ENCODE data around the gene PCDH7.
A peak's percentile ranks its signal among the peaks of the same experiment; 100 is the strongest.

The PCDH7 gene

GRCh38 chr4:30721185-30722091, 1.3 kb downstream of the PCDH7 start:
- H3K4me3 ChIP-seq (ENCODE audit: low read length), result peak overlapping the region; percentile 69
- H3K4me1 ChIP-seq (ENCODE audit: insufficient read depth, low read length), result peaks cover 12% of the 10 kb centered on the region
- peak overlapping the region; percentile 98 for H2AFZ ChIP-seq (ENCODE audit: low read depth, low read length)
- no peaks in the 10 kb centered on the region for H3K27me3 ChIP-seq (ENCODE audit: insufficient read depth, low read length)
- peaks cover 11% of the 10 kb centered on the region for H3K9me3 ChIP-seq (ENCODE audit: low read length)
- no peaks in the 10 kb centered on the region for H3K36me3 ChIP-seq (ENCODE audit: insufficient read depth, low read length)

DNA sequence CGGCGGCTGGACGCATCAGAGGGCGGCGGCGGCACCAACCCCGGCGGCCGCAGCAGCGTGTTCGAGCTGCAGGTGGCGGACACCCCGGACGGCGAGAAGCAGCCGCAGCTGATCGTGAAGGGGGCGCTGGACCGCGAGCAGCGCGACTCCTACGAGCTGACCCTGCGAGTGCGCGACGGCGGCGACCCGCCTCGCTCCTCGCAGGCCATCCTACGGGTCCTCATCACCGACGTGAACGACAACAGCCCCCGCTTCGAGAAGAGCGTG, 1.9 kb downstream of the PCDH7 start:
- H3K9me3 ChIP-seq (ENCODE audit: low read length), result peaks cover 11% of the 10 kb centered on the region
- peaks cover 13% of the 10 kb centered on the region for H3K4me1 ChIP-seq (ENCODE audit: insufficient read depth, low read length)
- H3K4me3 ChIP-seq (ENCODE audit: low read length), result peak overlapping the region; percentile 69
- H3K36me3 ChIP-seq (ENCODE audit: insufficient read depth, low read length), result no peaks in the 10 kb centered on the region
- no peaks in the 10 kb centered on the region for H3K27me3 ChIP-seq (ENCODE audit: insufficient read depth, low read length)
- no peak overlapping the region for H2AFZ ChIP-seq (ENCODE audit: low read depth, low read length)

- no peaks in the 10 kb centered on the region for H3K27me3 ChIP-seq (ENCODE audit: insufficient read depth, low read length)
- H2AFZ ChIP-seq (ENCODE audit: low read depth, low read length), result no peak overlapping the region
- peaks cover 11% of the 10 kb centered on the region for H3K9me3 ChIP-seq (ENCODE audit: low read length)
- H3K4me1 ChIP-seq (ENCODE audit: insufficient read depth, low read length), result peaks cover 13% of the 10 kb centered on the region
- no peaks in the 10 kb centered on the region for H3K36me3 ChIP-seq (ENCODE audit: insufficient read depth, low read length)
- H3K4me3 ChIP-seq (ENCODE audit: low read length), result peak overlapping the region; percentile 69
Observed at GRCh38 chr4:30722359-30723200, 2.4 kb downstream of the PCDH7 start.

DNA sequence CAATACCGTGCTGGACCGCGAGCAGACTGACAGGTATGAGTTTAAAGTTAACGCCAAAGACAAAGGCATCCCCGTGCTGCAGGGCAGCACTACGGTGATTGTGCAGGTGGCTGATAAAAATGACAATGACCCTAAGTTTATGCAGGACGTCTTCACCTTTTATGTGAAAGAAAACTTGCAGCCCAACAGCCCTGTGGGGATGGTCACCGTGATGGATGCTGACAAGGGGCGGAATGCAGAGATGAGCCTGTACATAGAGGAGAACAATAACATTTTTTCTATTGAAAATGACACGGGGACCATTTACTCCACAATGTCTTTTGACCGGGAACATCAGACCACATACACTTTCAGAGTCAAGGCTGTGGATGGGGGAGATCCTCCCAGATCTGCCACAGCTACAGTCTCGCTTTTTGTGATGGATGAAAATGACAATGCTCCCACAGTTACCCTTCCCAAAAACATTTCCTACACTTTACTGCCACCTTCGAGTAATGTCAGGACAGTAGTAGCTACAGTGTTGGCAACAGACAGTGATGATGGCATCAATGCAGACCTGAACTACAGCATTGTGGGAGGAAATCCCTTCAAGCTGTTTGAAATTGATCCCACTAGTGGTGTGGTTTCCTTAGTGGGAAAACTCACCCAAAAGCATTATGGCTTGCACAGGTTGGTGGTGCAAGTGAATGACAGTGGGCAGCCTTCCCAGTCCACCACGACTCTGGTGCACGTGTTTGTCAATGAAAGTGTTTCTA, 3.2 kb downstream of the PCDH7 start:
- H3K4me1 ChIP-seq (ENCODE audit: insufficient read depth, low read length), result peaks cover 13% of the 10 kb centered on the region
- H3K36me3 ChIP-seq (ENCODE audit: insufficient read depth, low read length), result no peaks in the 10 kb centered on the region
- peak overlapping the region; percentile 43 for H3K4me3 ChIP-seq (ENCODE audit: low read length)
- peaks cover 11% of the 10 kb centered on the region for H3K9me3 ChIP-seq (ENCODE audit: low read length)
- no peaks in the 10 kb centered on the region for H3K27me3 ChIP-seq (ENCODE audit: insufficient read depth, low read length)
- no peak overlapping the region for H2AFZ ChIP-seq (ENCODE audit: low read depth, low read length)

GRCh38 chr4:30724247-30724646, 4.1 kb downstream of the PCDH7 start:
- H3K4me1 ChIP-seq (ENCODE audit: insufficient read depth, low read length), result peaks cover 13% of the 10 kb centered on the region
- H3K9me3 ChIP-seq (ENCODE audit: low read length), result peaks cover 11% of the 10 kb centered on the region
- peak overlapping the region; percentile 43 for H3K4me3 ChIP-seq (ENCODE audit: low read length)
- no peak overlapping the region for H2AFZ ChIP-seq (ENCODE audit: low read depth, low read length)
- no peaks in the 10 kb centered on the region for H3K36me3 ChIP-seq (ENCODE audit: insufficient read depth, low read length)
- no peaks in the 10 kb centered on the region for H3K27me3 ChIP-seq (ENCODE audit: insufficient read depth, low read length)

DNA sequence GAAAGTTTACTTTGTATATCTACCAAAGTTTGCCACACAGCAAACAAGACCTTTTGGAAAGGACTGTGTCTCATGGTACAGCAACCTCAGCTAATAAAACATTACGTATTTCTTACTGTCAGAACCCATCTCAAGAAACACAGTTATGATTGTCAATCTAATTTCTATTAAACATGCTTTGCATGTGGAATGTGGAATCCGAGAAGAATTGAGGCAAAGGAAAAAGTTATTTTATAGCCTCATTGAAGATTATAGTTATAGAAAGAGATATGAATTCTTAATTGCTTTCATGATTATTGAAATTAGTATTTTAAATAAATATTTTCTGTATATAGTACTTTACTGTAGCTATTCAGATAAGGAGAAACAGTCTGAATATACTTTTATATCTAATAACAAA, 5.4 kb downstream of the PCDH7 start:
- H3K4me3 ChIP-seq (ENCODE audit: low read length), result peak overlapping the region; percentile 43
- no peaks in the 10 kb centered on the region for H3K36me3 ChIP-seq (ENCODE audit: insufficient read depth, low read length)
- H3K4me1 ChIP-seq (ENCODE audit: insufficient read depth, low read length), result peaks cover 13% of the 10 kb centered on the region
- H2AFZ ChIP-seq (ENCODE audit: low read depth, low read length), result no peak overlapping the region
- peaks cover 11% of the 10 kb centered on the region for H3K9me3 ChIP-seq (ENCODE audit: low read length)
- no peaks in the 10 kb centered on the region for H3K27me3 ChIP-seq (ENCODE audit: insufficient read depth, low read length)

GRCh38 chr4:30726090-30726675, 6.0 kb downstream of the PCDH7 start:
- Histone ChIP-seq H3K4me3 (ENCODE audit: low read length) (peak overlapping the region; percentile 43), H3K4me1 (ENCODE audit: insufficient read depth, low read length) (peaks cover 13% of the 10 kb centered on the region), H3K27me3 (ENCODE audit: insufficient read depth, low read length) (no peaks in the 10 kb centered on the region), H3K9me3 (ENCODE audit: low read length) (peaks cover 11% of the 10 kb centered on the region), H3K36me3 (ENCODE audit: insufficient read depth, low read length) (no peaks in the 10 kb centered on the region), H2AFZ (ENCODE audit: low read depth, low read length) (no peak overlapping the region)

- H3K36me3 ChIP-seq (ENCODE audit: insufficient read depth, low read length), result no peaks in the 10 kb centered on the region
- no peaks in the 10 kb centered on the region for H3K27me3 ChIP-seq (ENCODE audit: insufficient read depth, low read length)
- peaks cover 13% of the 10 kb centered on the region for H3K4me1 ChIP-seq (ENCODE audit: insufficient read depth, low read length)
- peaks cover 9% of the 10 kb centered on the region for H3K9me3 ChIP-seq (ENCODE audit: low read length)
- no peak overlapping the region for H2AFZ ChIP-seq (ENCODE audit: low read depth, low read length)
- H3K4me3 ChIP-seq (ENCODE audit: low read length), result no peak overlapping the region
Observed at GRCh38 chr4:30727409-30727808, 7.2 kb downstream of the PCDH7 start.

- no peak overlapping the region for H3K4me3 ChIP-seq (ENCODE audit: low read length)
- H2AFZ ChIP-seq (ENCODE audit: low read depth, low read length), result no peak overlapping the region
- H3K36me3 ChIP-seq (ENCODE audit: insufficient read depth, low read length), result no peaks in the 10 kb centered on the region
- peaks cover 13% of the 10 kb centered on the region for H3K4me1 ChIP-seq (ENCODE audit: insufficient read depth, low read length)
- no peaks in the 10 kb centered on the region for H3K27me3 ChIP-seq (ENCODE audit: insufficient read depth, low read length)
- H3K9me3 ChIP-seq (ENCODE audit: low read length), result no peaks in the 10 kb centered on the region
Observed at GRCh38 chr4:30728311-30728710, 8.1 kb downstream of the PCDH7 start.

- H2AFZ ChIP-seq (ENCODE audit: low read depth, low read length), result no peak overlapping the region
- H3K4me1 ChIP-seq (ENCODE audit: insufficient read depth, low read length), result no peaks in the 10 kb centered on the region
- no peak overlapping the region for H3K4me3 ChIP-seq (ENCODE audit: low read length)
- no peaks in the 10 kb centered on the region for H3K36me3 ChIP-seq (ENCODE audit: insufficient read depth, low read length)
- H3K9me3 ChIP-seq (ENCODE audit: low read length), result no peaks in the 10 kb centered on the region
- H3K27me3 ChIP-seq (ENCODE audit: insufficient read depth, low read length), result no peaks in the 10 kb centered on the region
Observed at GRCh38 chr4:30743897-30744296, 23.7 kb downstream of the PCDH7 start.

DNA sequence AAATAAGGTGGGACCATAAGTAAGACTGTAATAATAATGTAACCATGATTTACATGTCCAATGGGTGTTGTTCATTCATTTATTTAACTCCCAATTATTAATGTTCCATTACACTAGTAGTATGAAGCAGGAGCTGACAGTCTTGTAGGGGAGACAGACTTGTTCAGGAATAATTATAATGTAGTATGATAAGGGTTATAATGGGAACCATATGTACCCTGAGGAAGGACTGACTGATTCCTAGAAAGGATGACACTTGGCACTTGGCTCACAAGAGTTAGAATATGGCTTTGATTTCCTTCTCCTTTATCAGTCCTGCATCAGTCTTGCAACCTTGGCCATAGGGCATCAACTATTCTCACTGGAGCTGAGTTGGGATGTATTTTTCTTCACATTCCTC, 24.2 kb downstream of the PCDH7 start:
- no peaks in the 10 kb centered on the region for H3K27me3 ChIP-seq (ENCODE audit: insufficient read depth, low read length)

GRCh38 chr4:30744957-30745640, 24.9 kb downstream of the PCDH7 start:
- no peak overlapping the region for H3K4me3 ChIP-seq (ENCODE audit: low read length)
- no peaks in the 10 kb centered on the region for H3K36me3 ChIP-seq (ENCODE audit: insufficient read depth, low read length)
- no peak overlapping the region for H2AFZ ChIP-seq (ENCODE audit: low read depth, low read length)
- H3K27me3 ChIP-seq (ENCODE audit: insufficient read depth, low read length), result no peaks in the 10 kb centered on the region
- H3K4me1 ChIP-seq (ENCODE audit: insufficient read depth, low read length), result no peaks in the 10 kb centered on the region
- H3K9me3 ChIP-seq (ENCODE audit: low read length), result no peaks in the 10 kb centered on the region

More for the DNA sequence above, 24.2 kb downstream of the PCDH7 start:
- no peaks in the 10 kb centered on the region for H3K9me3 ChIP-seq (ENCODE audit: low read length)
- H3K4me1 ChIP-seq (ENCODE audit: insufficient read depth, low read length), result no peaks in the 10 kb centered on the region
- H2AFZ ChIP-seq (ENCODE audit: low read depth, low read length), result no peak overlapping the region
- no peak overlapping the region for H3K4me3 ChIP-seq (ENCODE audit: low read length)
- H3K36me3 ChIP-seq (ENCODE audit: insufficient read depth, low read length), result no peaks in the 10 kb centered on the region

All from neuron (in vitro differentiated cells).